Trophoblast cell (in vitro differentiated cells and primary cell): Measurements from ENCODE around the gene EMP2.

Experiments
- DNase-seq, 2 donors: peaks; one replicate each; pipeline ENCODE4 v3.0.0-alpha.2; 2016
- H2AFZ ChIP-seq: 2 replicates; pipeline ENCODE4 v1.6.1; 2013; ENCODE audit warnings: low read length, moderate library complexity, mild to moderate bottlenecking; ENCODE audit not compliant: insufficient read depth, poor library complexity
- H2AK5ac ChIP-seq: 2 replicates; pipeline ENCODE4 v1.6.1; 2013; ENCODE audit warnings: mild to moderate bottlenecking, low read length
- H2BK120ac ChIP-seq: 2 replicates; pipeline ENCODE4 v1.6.1; 2013; ENCODE audit warnings: low read length, mild to moderate bottlenecking, moderate library complexity; ENCODE audit not compliant: insufficient read depth, poor library complexity
- H2BK12ac ChIP-seq: 2 replicates; pipeline ENCODE4 v1.6.1; 2013; ENCODE audit warnings: mild to moderate bottlenecking, low read length, moderate library complexity
- H2BK5ac ChIP-seq: 2 replicates; pipeline ENCODE4 v1.6.1; 2013; ENCODE audit warnings: low read length, low read depth, moderate library complexity, mild to moderate bottlenecking; ENCODE audit not compliant: poor library complexity
- H3K14ac ChIP-seq: 2 replicates; pipeline ENCODE4 v1.6.1; 2013; ENCODE audit warnings: mild to moderate bottlenecking, low read length
- H3K18ac ChIP-seq: 2 replicates; pipeline ENCODE4 v1.6.1; 2013; ENCODE audit warnings: mild to moderate bottlenecking, low read length
- H3K23ac ChIP-seq: 2 replicates; pipeline ENCODE4 v1.6.1; 2013; ENCODE audit warnings: low read length
- H3K27ac ChIP-seq: 2 replicates; pipeline ENCODE4 v1.5.1; 2013; ENCODE audit warnings: low read depth, mild to moderate bottlenecking, inconsistent platforms, low read length, moderate library complexity
- H3K27me3 ChIP-seq: 2 replicates; pipeline ENCODE4 v1.6.1; 2013; ENCODE audit warnings: inconsistent platforms, mild to moderate bottlenecking, low read length, moderate library complexity; ENCODE audit not compliant: insufficient read depth
- H3K36me3 ChIP-seq, 2 experiments: 1 replicate in 1 of 2; 2 replicates in 1 of 2; pipeline ENCODE4 v1.6.1; 2013; ENCODE audit warnings: low read length in 2 of 2, mild to moderate bottlenecking in 2 of 2, moderate library complexity in 1 of 2; ENCODE audit not compliant: insufficient read depth in 2 of 2, control insufficient read depth in 1 of 2
- H3K4ac ChIP-seq: 2 replicates; pipeline ENCODE4 v1.6.1; 2013; ENCODE audit warnings: low read depth, mild to moderate bottlenecking, low read length, moderate library complexity
- H3K4me1 ChIP-seq, 2 experiments: 1 replicate in 1 of 2; 2 replicates in 1 of 2; pipeline ENCODE4 v1.6.1; 2013; ENCODE audit warnings: low read length in 2 of 2, mild to moderate bottlenecking in 2 of 2, moderate library complexity in 1 of 2; ENCODE audit not compliant: insufficient read depth in 2 of 2, control insufficient read depth in 1 of 2
- H3K4me2 ChIP-seq: 2 replicates; pipeline ENCODE4 v1.6.1; 2013; ENCODE audit warnings: inconsistent platforms, mild to moderate bottlenecking, low read length, moderate library complexity
- H3K4me3 ChIP-seq: 2 replicates; pipeline ENCODE4 v1.5.1; 2013; ENCODE audit warnings: mild to moderate bottlenecking, low read depth, low read length, inconsistent platforms
- H3K79me1 ChIP-seq: one replicate; pipeline ENCODE4 v1.6.1; 2013; ENCODE audit warnings: low read length
- H3K79me2 ChIP-seq: 2 replicates; pipeline ENCODE4 v1.6.1; 2013; ENCODE audit warnings: low read length, mild to moderate bottlenecking; ENCODE audit not compliant: control insufficient read depth, insufficient read depth, poor library complexity
- H3K9ac ChIP-seq: 2 replicates; pipeline ENCODE4 v1.6.1; 2013; ENCODE audit warnings: mild to moderate bottlenecking, low read length
- H3K9me3 ChIP-seq: 2 replicates; pipeline ENCODE4 v1.6.1; 2013; ENCODE audit warnings: low read depth, mild to moderate bottlenecking, control low read depth, inconsistent platforms, low read length; ENCODE audit not compliant: insufficient read depth
- H4K12ac ChIP-seq: 2 replicates; pipeline ENCODE4 v1.6.1; 2013; ENCODE audit warnings: low read depth, mild to moderate bottlenecking, low read length, moderate library complexity
- H4K8ac ChIP-seq: 2 replicates; pipeline ENCODE4 v1.6.1; 2013; ENCODE audit warnings: low read depth, mild to moderate bottlenecking, low read length, moderate library complexity
- H4K91ac ChIP-seq: one replicate; pipeline ENCODE4 v1.6.1; 2013; ENCODE audit warnings: low read depth, mild to moderate bottlenecking, low read length, moderate library complexity
- WGBS: extraction: QIAGEN DNeasy Blood & Tissue Kit; methylation state at CpG from one replicate; pipeline ENCODE4 v1.1.7; 2013; ENCODE audit warnings: missing lambda C conversion rate; ENCODE audit not compliant: insufficient read length, insufficient coverage; ENCODE audit errors: extremely low coverage; 5-methylcytosine and 5-hydroxymethylcytosine counted together

The EMP2 gene

DNA sequence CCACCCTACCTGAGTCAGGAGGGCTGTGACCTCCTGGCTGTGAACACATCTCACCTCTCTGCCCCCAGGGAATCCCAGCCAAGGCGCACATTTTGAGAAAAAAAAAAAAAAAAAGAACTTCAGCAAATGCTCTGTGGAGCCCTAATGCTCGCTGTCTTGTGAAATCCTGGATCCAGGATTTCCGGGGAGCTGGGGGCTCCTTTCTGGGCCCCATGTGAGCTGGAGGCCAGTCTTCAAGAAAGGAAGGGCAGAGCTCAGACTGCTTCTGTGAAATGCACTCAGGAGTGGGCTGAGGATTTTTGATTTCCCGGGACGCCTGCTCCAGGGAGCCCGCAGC is 36.0 kb upstream of the EMP2 start:
- H3K27ac ChIP-seq = no peak overlapping the region
- no peak overlapping the region for H4K12ac ChIP-seq
- no peak overlapping the region for H3K4me3 ChIP-seq
- peak overlapping the region; percentile 58 for H2BK120ac ChIP-seq
- H2BK12ac ChIP-seq = peak overlapping the region; percentile 61
- H3K79me1 ChIP-seq = peaks cover 6% of the 10 kb centered on the region
- H2AFZ ChIP-seq = peak overlapping the region; percentile 38
- H3K4me2 ChIP-seq = no peak overlapping the region
- H3K23ac ChIP-seq = no peak overlapping the region
- no peak overlapping the region for H2AK5ac ChIP-seq
- no peaks in the 10 kb centered on the region for H3K79me2 ChIP-seq
- H4K91ac ChIP-seq = peak overlapping the region; percentile 77
- no peak overlapping the region for H3K18ac ChIP-seq
- no peak overlapping the region for H3K9ac ChIP-seq
- DNase-seq = no peak
- no peaks in the 10 kb centered on the region for H3K9me3 ChIP-seq
- no peaks in the 10 kb centered on the region for H3K27me3 ChIP-seq
- H3K14ac ChIP-seq = no peak overlapping the region
- H2BK5ac ChIP-seq = peak overlapping the region; percentile 32
- H3K36me3 ChIP-seq = no peaks in the 10 kb centered on the region
- H3K4ac ChIP-seq = no peak overlapping the region
- peaks cover 13 to 24% of the 10 kb centered on the region in 2 experiments for H3K4me1 ChIP-seq
- peak overlapping the region; percentile 38 for H4K8ac ChIP-seq
- WGBS = no CpG with 5 or more reads among the region's 6 CpGs

DNA sequence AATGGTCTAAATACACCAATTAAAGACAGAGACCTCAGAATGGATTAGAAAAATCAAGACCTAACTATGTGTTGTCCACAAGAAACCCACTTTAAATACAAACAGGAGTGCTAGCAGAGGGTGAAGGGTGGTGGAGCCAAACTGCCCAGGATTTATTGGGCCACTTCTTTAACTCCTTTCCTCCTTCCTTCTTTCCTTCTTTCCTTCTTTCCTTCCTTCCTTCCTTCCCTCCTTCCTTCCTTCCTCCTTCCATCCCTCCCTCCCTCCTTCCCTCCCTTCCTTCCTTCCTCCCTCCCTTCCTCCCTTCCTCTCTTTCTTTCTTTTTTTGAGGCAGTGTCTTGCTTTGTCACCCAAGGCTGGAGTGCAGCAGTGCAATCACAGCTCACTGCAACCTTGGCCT is 34.3 kb upstream of the EMP2 start:
- no peak overlapping the region for H3K9ac ChIP-seq
- no peak overlapping the region for H3K4me3 ChIP-seq
- no peak overlapping the region for H4K91ac ChIP-seq

GRCh38 chr16:10613785-10614485 is 33.5 kb upstream of the EMP2 start:
- Histone ChIP-seq H3K4ac (no peak overlapping the region), H4K8ac (no peak overlapping the region), H2AFZ (no peak overlapping the region), H3K18ac (no peak overlapping the region), H3K4me3 (no peak overlapping the region), H2AK5ac (no peak overlapping the region), H3K27me3 (no peaks in the 10 kb centered on the region), H3K9me3 (no peaks in the 10 kb centered on the region), H2BK5ac (no peak overlapping the region), H3K14ac (no peak overlapping the region), H3K79me1 (peaks cover 10% of the 10 kb centered on the region), H3K23ac (no peak overlapping the region), H3K79me2 (no peaks in the 10 kb centered on the region), H3K27ac (no peak overlapping the region), H4K12ac (no peak overlapping the region), H2BK120ac (no peak overlapping the region), H3K9ac (no peak overlapping the region), H3K36me3 (no peaks in the 10 kb centered on the region), H2BK12ac (no peak overlapping the region), H3K4me1 (peaks cover 20 to 27% of the 10 kb centered on the region in 2 experiments), H4K91ac (no peak overlapping the region), H3K4me2 (no peak overlapping the region)
- WGBS = no CpG with 5 or more reads among the region's 6 CpGs
- no peak for DNase-seq

More for the DNA sequence above, 34.3 kb upstream of the EMP2 start:
- H2AFZ ChIP-seq = no peak overlapping the region
- no peak for DNase-seq
- H4K12ac ChIP-seq = no peak overlapping the region
- no peak overlapping the region for H3K27ac ChIP-seq
- H3K4me2 ChIP-seq = no peak overlapping the region
- H4K8ac ChIP-seq = no peak overlapping the region
- H3K23ac ChIP-seq = no peak overlapping the region
- no peak overlapping the region for H2AK5ac ChIP-seq
- peaks cover 13 to 25% of the 10 kb centered on the region in 2 experiments for H3K4me1 ChIP-seq
- H2BK5ac ChIP-seq = no peak overlapping the region
- peaks cover 6% of the 10 kb centered on the region for H3K79me1 ChIP-seq
- no peaks in the 10 kb centered on the region for H3K9me3 ChIP-seq
- H3K18ac ChIP-seq = no peak overlapping the region
- no peak overlapping the region for H2BK120ac ChIP-seq
- H2BK12ac ChIP-seq = no peak overlapping the region
- no peak overlapping the region for H3K4ac ChIP-seq
- H3K79me2 ChIP-seq = no peaks in the 10 kb centered on the region
- H3K14ac ChIP-seq = no peak overlapping the region
- no peaks in the 10 kb centered on the region for H3K27me3 ChIP-seq
- no peaks in the 10 kb centered on the region for H3K36me3 ChIP-seq

- no peaks in the 10 kb centered on the region for H3K36me3 ChIP-seq
- no peak overlapping the region for H4K8ac ChIP-seq
- H3K27ac ChIP-seq = no peak overlapping the region
- H3K4me2 ChIP-seq = no peak overlapping the region
- H3K9ac ChIP-seq = no peak overlapping the region
- H2AK5ac ChIP-seq = peak overlapping the region; percentile 44
- no peak for DNase-seq
- no peak overlapping the region for H2BK120ac ChIP-seq
- no peak overlapping the region for H3K4me3 ChIP-seq
- no peaks in the 10 kb centered on the region for H3K27me3 ChIP-seq
- H4K91ac ChIP-seq = peak overlapping the region; percentile 15
- peaks cover 10% of the 10 kb centered on the region for H3K79me1 ChIP-seq
- no peak overlapping the region for H3K4ac ChIP-seq
- H3K14ac ChIP-seq = no peak overlapping the region
- H3K23ac ChIP-seq = no peak overlapping the region
- no peak overlapping the region for H2BK5ac ChIP-seq
- WGBS = no CpG with 5 or more reads among the region's 6 CpGs
- peaks cover 22 to 23% of the 10 kb centered on the region in 2 experiments for H3K4me1 ChIP-seq
- H2BK12ac ChIP-seq = peak overlapping the region; percentile 31
- H4K12ac ChIP-seq = no peak overlapping the region
- H3K9me3 ChIP-seq = no peaks in the 10 kb centered on the region
- H3K79me2 ChIP-seq = no peaks in the 10 kb centered on the region
- no peak overlapping the region for H3K18ac ChIP-seq
- no peak overlapping the region for H2AFZ ChIP-seq
These were observed 32.3 kb upstream of the EMP2 start for GRCh38 chr16:10612649-10613179.
